IPS-NIHi7 (cell line): ENCODE data around the gene FBLN2.
"Not testable (repeated sequence)": the region's sequence is repeated elsewhere in the genome, so short reads cannot be mapped to it uniquely, and the experiment has no call there.

ENCODE experiments used
- DNase-seq: peaks from one replicate; pipeline ENCODE4 v3.0.0; 2012; ENCODE audit warnings: mixed read lengths; ENCODE audit errors: extremely low spot score

Gene FBLN2

GRCh38 chr3:13549623-13550422 lies 898 bp downstream of the FBLN2 start:
- no peak for DNase-seq

DNA sequence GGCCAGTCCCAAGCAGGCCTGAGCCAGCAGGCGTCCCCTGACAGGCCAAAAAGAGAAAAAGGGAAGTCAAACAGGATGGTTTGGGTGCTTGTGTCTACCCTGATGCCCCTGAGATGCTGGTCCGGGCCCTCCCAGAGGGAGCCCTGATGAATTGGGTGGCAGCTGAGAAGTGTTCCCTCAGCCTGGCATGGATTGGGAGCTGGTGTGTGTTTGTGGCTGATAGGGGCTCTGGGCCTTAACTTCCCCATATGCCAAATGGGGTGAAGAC lies 1.4 kb downstream of the FBLN2 start:
- no peak for DNase-seq

GRCh38 chr3:13550791-13551360 lies 2.0 kb downstream of the FBLN2 start:
- no peak for DNase-seq

GRCh38 chr3:13552857-13553652 lies 4.1 kb downstream of the FBLN2 start:
- DNase-seq: no peak

- DNase-seq: no peak
These were observed 4.8 kb downstream of the FBLN2 start for GRCh38 chr3:13553686-13554085.

- DNase-seq: no peak
These were observed 6.8 kb downstream of the FBLN2 start for GRCh38 chr3:13555753-13556152.

- DNase-seq: no peak
These were observed 7.3 kb downstream of the FBLN2 start for GRCh38 chr3:13556207-13556606.

GRCh38 chr3:13556917-13557316 lies 8.0 kb downstream of the FBLN2 start:
- no peak for DNase-seq

DNA sequence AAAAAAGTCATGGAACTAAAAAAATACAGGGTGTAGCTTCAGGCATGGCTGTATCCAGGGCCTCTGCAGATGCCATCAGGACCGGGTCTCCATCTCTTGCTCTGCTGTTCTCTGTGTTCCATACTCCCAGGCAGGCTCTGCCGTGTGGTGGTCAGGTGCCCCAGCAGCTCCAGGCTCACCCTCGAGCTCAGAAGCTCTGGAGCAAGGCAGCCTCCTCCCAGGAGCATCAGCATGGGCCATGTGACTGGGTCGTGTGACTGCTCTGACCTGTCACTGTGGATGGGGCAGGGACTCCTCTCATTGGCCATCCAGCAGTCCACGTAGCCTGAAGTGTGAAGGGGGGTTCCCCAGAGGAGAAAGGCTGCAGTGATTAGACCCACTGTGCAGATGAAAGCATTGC lies 8.5 kb downstream of the FBLN2 start:
- no peak for DNase-seq

- no peak for DNase-seq
These were observed 9.0 kb downstream of the FBLN2 start for GRCh38 chr3:13557926-13558325.

- DNase-seq: no peak
These were observed 9.7 kb downstream of the FBLN2 start for GRCh38 chr3:13558651-13559050.

DNA sequence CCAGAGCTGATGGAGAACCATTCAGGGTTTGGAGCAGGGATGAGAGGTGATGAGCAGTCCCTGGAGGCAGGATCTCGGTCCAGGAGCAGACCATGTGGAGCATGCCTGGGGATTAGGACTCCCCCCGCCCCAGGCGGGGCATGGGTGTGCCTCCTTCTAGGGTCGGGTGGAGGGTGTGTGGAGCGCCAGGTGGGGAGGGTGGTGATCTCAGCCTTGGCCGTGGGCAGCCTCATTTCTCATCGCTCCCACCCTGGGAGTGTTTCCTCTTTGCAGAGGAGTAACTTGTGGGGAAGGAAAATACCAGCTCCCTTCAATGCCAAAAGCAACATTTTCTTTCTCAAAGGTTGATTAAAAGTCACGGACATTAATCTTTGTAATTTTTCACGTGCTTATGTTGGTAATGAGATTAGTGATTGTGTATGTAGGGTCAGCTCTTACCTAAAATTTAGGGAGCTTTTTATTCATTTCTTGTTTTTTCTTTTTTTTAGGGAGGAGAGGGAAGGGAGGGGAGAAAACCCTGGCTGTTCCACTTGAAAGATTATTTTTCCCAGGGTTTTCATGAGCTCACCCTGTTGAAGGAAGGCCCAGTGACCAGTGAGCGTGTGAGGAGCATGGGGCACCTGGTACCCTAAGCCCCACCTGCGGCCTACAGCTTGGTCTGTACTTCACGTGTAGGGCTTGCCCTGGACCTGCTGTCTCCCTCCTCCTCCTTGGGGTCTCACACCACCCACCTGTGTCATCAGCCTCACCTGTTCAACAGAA lies 11.0 kb downstream of the FBLN2 start:
- DNase-seq: no peak

GRCh38 chr3:13561376-13561775 lies 12.5 kb downstream of the FBLN2 start:
- no peak for DNase-seq

DNA sequence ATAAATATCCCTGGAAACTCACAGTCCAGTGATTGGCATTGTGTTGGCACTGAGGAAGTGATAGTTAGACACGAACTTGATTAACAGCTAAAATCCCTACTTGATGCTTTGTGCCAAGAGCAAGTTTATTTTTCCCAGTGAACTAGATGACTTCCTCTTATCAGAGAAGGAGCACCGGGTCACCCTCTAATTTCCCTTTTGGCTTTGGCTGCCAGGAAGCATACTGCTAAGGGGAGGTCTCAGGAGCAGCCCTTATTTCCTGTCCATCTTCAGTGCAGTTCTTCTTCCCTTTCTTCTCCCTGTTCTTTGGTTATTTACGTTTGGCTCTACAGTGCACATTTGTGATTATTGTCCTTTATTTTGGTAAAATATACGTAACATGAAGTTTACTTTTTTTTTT lies 13.0 kb downstream of the FBLN2 start:
- DNase-seq: no peak

DNA sequence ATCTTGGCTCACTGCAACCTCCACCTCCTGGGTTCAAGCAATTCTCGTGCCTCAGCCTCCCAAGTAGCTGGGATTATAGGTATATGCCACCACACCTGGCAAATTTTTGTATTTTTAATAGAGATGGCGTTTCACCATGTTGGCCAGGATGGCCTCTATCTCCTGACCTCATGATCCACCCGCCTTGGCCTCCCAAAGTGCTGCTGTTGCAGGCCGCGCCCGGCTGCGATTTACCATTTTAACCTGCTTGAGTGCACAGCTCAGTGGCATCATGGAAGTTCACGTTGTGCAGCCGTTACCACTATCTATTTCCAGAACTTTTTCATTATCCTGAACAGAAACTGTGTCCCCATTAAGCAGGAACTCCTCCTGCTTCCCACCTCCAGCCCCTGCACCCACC lies 13.5 kb downstream of the FBLN2 start:
- DNase-seq: not testable (repeated sequence)

DNA sequence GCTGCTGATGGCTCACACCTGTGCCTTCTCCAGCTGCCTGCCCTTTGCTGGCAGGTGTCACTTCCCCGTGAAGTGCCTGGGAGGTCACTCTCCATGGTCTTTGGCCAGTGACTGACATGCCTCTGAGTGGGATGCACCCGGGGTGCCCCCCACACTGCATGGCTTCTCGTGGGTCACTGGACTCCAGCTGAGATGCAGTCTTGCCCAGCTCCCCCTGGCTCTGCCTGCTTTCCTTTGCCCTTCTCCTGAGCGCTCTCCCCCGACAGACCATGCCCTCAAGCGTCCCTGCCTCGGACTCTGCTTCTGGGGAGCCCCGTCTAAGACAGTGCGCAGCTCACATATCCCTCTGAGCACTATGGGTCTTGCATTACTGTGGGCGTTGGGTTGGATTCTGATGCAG lies 14.4 kb downstream of the FBLN2 start:
- no peak for DNase-seq

GRCh38 chr3:13563911-13564310 lies 15.0 kb downstream of the FBLN2 start:
- DNase-seq: no peak

DNA sequence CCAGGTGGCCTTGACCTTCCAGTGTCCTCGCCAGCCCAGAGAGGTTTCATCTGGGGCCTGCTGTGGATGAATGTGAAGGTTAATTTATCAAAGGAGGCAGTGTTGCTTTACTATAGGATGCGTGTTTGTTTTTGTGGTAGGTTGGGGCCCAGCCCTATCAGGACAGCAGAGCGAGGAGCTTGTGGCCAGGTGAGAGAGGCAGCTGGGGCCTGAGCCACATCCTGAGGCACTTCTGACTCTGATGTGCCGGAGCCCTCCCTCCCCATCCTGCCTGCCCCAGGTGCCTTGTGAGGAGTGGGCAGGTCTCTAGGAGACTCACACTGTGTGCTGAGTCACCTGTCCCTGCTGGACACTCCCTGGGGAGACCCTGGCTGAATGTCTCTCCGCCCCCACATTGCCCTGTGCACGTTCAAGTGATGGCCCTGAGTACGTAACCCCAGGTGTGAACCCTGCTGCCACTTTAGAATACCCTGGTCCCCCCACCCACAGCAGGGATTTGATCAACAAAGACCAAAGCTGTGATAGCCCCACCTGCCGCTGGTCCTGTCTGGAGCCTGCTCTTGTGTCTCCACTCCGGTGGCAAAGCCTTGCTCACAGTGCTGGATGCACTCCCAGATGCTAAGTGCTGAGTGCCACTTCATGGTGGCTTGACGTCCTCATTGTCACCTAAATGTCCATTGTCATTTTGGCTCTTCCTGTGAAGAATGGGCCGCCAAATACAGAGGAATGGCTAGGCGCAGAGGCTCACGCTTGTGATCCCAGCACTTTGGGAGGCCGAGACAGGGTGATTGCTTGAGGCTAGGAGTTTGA lies 16.0 kb downstream of the FBLN2 start:
- peak; percentile 72 for DNase-seq

GRCh38 chr3:13565581-13566452 lies 16.9 kb downstream of the FBLN2 start:
- no peak for DNase-seq

DNA sequence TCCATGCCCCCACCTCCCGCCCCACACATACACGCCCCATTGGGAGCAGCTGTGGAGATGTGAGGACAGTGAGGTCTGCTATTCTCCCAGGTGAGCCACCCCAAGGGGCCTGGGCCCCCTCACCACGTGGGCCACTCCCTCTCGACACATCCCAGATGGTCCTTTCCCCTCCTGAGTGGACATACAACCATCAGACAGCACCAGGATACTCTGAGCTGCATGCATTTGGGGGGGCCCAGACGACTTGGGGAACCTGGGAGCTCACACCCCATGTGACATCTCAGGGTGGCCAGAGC lies 17.5 kb downstream of the FBLN2 start:
- no peak for DNase-seq
